ENCODE data around the gene YPEL2. TPM values are rescaled to one million over a fixed set of nuclear protein-coding genes. Genes with fewer than 3 reads are reported as not detected.

YPEL2 gene
- total and polyA plus RNA-seq, 2 of the 13 experiments (the other 11 are each of a cell fraction or from before 2014, with no cell fraction given) = 8.5 to 21.1 TPM

DNA sequence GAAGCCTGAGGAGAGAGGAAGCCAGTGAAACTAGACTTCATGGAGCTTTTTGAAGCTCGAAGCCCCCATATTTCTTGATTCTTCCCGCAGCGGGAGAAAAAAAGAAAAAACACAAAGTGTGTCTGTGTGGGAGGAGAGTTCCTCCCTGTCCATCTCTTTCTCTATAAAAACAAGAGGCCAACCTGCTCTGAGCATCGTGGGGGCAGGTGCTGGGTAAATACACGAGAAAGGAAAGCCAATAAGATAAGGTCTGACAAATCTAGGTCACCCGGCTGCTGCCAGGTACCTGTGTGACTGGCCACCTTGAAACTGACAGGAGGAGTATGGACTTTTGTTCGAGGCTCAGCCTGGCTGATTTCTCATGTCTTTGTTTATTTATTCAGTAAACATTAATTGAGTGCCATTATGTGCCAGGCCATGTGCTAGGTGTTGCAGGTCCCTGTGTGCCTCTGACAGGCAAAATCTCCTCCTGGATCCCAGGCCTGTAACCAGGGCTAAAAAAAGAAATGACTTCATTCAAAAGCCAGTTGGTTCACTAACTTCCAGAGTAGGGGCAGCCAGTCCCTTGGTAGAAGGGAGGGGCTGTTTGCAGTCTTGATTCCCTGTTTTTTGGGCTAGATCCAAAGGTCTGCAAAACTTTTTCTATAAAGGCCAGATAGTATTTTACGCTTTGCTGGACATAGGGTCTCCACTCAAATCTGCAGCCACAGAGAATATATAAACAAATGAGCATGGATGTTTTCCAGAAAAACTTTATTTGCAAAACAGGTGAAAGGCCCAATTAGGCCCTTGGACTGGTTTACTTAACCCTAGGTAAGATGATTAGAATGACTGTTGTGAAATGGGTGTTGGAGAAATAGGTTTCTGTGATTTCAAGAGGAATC, 35.6 kb downstream of the YPEL2 start (continued):
- TF ChIP-seq NFE2L1 (CRISPR knock-in tag; IDR thresholded peaks at IDR 0.05; ENCODE audit: borderline replicate concordance) (no peak), ZNF766 (CRISPR knock-in tag; IDR thresholded peaks at IDR 0.05; ENCODE audit: borderline replicate concordance) (peak; percentile 92; the same call in 1 of the 2 replicates), ZNF329 (CRISPR knock-in tag; IDR thresholded peaks at IDR 0.05; ENCODE audit: low read depth) (0 out of 2 replicates have a peak, but pooled peaks have one; percentile 68), ZNF124 (CRISPR knock-in tag; IDR thresholded peaks at IDR 0.05) (peak; percentile 93), MAFF (IDR thresholded peaks at IDR 0.05; ENCODE audit: low read depth, low read length) (no peak), HDAC6 (IDR thresholded peaks at IDR 0.05; ENCODE audit: low read depth, low read length) (0 out of 2 replicates have a peak, but pooled peaks have one; percentile 48), MEF2D (CRISPR knock-in tag; IDR thresholded peaks at IDR 0.05) (peak; percentile 99), ZNF431 (CRISPR knock-in tag; IDR thresholded peaks at IDR 0.05; ENCODE audit: borderline replicate concordance, low read depth) (peak; percentile 96), ZNF367 (CRISPR knock-in tag; IDR thresholded peaks at IDR 0.05; ENCODE audit: borderline replicate concordance) (no peak), SP2 (CRISPR knock-in tag; IDR thresholded peaks at IDR 0.05) (no peak), HIVEP1 (CRISPR knock-in tag; IDR thresholded peaks at IDR 0.05) (peak; percentile 88), NFYC (CRISPR knock-in tag; IDR thresholded peaks at IDR 0.05) (peak; percentile 62), BRD4 (CRISPR knock-in tag; IDR thresholded peaks at IDR 0.05) (peak; percentile 77), SIX1 (CRISPR knock-in tag; IDR thresholded peaks at IDR 0.05; ENCODE audit: borderline replicate concordance) (peak; percentile 94), ZNF567 (CRISPR knock-in tag; IDR thresholded peaks at IDR 0.05; ENCODE audit: borderline replicate concordance) (peak; percentile 56; the same call in 1 of the 2 replicates)
- TF ChIP-seq, protein P1, sequence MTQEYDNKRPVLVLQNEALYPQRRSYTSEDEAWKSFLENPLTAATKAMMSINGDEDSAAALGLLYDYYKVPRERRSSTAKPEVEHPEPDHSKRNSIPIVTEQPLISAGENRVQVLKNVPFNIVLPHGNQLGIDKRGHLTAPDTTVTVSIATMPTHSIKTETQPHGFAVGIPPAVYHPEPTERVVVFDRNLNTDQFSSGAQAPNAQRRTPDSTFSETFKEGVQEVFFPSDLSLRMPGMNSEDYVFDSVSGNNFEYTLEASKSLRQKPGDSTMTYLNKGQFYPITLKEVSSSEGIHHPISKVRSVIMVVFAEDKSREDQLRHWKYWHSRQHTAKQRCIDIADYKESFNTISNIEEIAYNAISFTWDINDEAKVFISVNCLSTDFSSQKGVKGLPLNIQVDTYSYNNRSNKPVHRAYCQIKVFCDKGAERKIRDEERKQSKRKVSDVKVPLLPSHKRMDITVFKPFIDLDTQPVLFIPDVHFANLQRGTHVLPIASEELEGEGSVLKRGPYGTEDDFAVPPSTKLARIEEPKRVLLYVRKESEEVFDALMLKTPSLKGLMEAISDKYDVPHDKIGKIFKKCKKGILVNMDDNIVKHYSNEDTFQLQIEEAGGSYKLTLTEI (CRISPR knock-in tag; conservative IDR thresholded peaks at IDR 0.05) = no peak
- TF ChIP-seq, protein P2, sequence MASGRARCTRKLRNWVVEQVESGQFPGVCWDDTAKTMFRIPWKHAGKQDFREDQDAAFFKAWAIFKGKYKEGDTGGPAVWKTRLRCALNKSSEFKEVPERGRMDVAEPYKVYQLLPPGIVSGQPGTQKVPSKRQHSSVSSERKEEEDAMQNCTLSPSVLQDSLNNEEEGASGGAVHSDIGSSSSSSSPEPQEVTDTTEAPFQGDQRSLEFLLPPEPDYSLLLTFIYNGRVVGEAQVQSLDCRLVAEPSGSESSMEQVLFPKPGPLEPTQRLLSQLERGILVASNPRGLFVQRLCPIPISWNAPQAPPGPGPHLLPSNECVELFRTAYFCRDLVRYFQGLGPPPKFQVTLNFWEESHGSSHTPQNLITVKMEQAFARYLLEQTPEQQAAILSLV (CRISPR knock-in tag; IDR thresholded peaks at IDR 0.05; ENCODE audit: borderline replicate concordance) = peak; percentile 82; the same call in 1 of the 2 replicates
- TF ChIP-seq, protein P3, sequence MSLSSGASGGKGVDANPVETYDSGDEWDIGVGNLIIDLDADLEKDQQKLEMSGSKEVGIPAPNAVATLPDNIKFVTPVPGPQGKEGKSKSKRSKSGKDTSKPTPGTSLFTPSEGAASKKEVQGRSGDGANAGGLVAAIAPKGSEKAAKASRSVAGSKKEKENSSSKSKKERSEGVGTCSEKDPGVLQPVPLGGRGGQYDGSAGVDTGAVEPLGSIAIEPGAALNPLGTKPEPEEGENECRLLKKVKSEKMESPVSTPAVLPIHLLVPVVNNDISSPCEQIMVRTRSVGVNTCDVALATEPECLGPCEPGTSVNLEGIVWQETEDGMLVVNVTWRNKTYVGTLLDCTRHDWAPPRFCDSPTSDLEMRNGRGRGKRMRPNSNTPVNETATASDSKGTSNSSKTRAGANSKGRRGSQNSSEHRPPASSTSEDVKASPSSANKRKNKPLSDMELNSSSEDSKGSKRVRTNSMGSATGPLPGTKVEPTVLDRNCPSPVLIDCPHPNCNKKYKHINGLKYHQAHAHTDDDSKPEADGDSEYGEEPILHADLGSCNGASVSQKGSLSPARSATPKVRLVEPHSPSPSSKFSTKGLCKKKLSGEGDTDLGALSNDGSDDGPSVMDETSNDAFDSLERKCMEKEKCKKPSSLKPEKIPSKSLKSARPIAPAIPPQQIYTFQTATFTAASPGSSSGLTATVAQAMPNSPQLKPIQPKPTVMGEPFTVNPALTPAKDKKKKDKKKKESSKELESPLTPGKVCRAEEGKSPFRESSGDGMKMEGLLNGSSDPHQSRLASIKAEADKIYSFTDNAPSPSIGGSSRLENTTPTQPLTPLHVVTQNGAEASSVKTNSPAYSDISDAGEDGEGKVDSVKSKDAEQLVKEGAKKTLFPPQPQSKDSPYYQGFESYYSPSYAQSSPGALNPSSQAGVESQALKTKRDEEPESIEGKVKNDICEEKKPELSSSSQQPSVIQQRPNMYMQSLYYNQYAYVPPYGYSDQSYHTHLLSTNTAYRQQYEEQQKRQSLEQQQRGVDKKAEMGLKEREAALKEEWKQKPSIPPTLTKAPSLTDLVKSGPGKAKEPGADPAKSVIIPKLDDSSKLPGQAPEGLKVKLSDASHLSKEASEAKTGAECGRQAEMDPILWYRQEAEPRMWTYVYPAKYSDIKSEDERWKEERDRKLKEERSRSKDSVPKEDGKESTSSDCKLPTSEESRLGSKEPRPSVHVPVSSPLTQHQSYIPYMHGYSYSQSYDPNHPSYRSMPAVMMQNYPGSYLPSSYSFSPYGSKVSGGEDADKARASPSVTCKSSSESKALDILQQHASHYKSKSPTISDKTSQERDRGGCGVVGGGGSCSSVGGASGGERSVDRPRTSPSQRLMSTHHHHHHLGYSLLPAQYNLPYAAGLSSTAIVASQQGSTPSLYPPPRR (CRISPR knock-in tag; IDR thresholded peaks at IDR 0.05; ENCODE audit: borderline replicate concordance) = peak; percentile 97
- TF ChIP-seq, protein P4, sequence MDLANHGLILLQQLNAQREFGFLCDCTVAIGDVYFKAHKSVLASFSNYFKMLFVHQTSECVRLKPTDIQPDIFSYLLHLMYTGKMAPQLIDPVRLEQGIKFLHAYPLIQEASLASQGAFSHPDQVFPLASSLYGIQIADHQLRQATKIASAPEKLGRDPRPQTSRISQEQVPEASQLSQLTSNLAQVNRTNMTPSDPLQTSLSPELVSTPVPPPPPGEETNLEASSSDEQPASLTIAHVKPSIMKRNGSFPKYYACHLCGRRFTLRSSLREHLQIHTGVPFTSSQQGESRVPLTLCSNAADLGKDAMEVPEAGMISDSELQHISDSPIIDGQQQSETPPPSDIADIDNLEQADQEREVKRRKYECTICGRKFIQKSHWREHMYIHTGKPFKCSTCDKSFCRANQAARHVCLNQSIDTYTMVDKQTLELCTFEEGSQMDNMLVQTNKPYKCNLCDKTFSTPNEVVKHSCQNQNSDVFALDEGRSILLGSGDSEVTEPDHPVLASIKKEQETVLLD (CRISPR knock-in tag; IDR thresholded peaks at IDR 0.05; ENCODE audit: low read depth) = peak; percentile 42; the same call in 1 of the 2 replicates
